K562 (cell line): Measurements from ENCODE around the gene PDZD8. TPM values are rescaled to one million over a fixed set of nuclear protein-coding genes. Genes with fewer than 3 reads are reported as not detected.

Source experiments
- ADNP ChIP-seq: fragments of 200-800 bp; sonication (Bioruptor generic); IDR thresholded peaks from 2 replicates; pipeline ENCODE4 v1.6.1; 2016; ENCODE audit warnings: missing genetic modification characterization, missing compliant biosample characterization
- ATF1 ChIP-seq, 2 experiments: fragments of 450-650 bp in 1 of 2; IDR thresholded peaks; 2 replicates each; pipeline ENCODE4 v1.6.1; 2016; ENCODE audit warnings: missing compliant biosample characterization in 1 of 2, missing genetic modification characterization in 1 of 2
- CBX1 ChIP-seq: sonication (generic); IDR thresholded peaks from 2 replicates; pipeline ENCODE4 v1.6.1; 2016; ENCODE audit warnings: antibody characterized with exemption, low read depth, mild to moderate bottlenecking
- CHD1 ChIP-seq: fragments of 200-600 bp; sonication (generic); IDR thresholded peaks from one replicate; pipeline ENCODE4 v1.6.1; 2012; ENCODE audit warnings: mild to moderate bottlenecking, moderate library complexity, low read length, inconsistent platforms
- DDX20 ChIP-seq: fragments of 450-650 bp; IDR thresholded peaks from 2 replicates; pipeline ENCODE4 v1.6.1; 2016; ENCODE audit warnings: missing genetic modification characterization, low read depth, mild to moderate bottlenecking, missing compliant biosample characterization, moderate library complexity
- ELF2 ChIP-seq: fragments of 250-450 bp; sonication (Bioruptor Pico); IDR thresholded peaks from 2 replicates; pipeline ENCODE4 v1.5.0; 2021; ENCODE audit warnings: mild to moderate bottlenecking
- FOXM1 ChIP-seq, 2 experiments: fragments of 450-650 bp in 1 of 2; sonication (generic) in 1 of 2; formaldehyde crosslinking in 1 of 2; IDR thresholded peaks; 2 replicates each; pipeline versions ENCODE4 v1.6.1 to v1.9.0; 2017 to 2022; ENCODE audit warnings: low read depth in 2 of 2, mild to moderate bottlenecking in 2 of 2, missing genetic modification reagents in 1 of 2, moderate library complexity in 1 of 2
- HDAC8 ChIP-seq: fragments of 450-650 bp; IDR thresholded peaks from 2 replicates; pipeline ENCODE4 v1.6.1; 2016; ENCODE audit warnings: mild to moderate bottlenecking, missing genetic modification characterization, moderate library complexity, missing compliant biosample characterization
- HMGN3 ChIP-seq: IDR thresholded peaks from 2 replicates; pipeline ENCODE4 v1.6.1; 2011; ENCODE audit warnings: borderline replicate concordance, low read depth, mild to moderate bottlenecking, mixed read lengths, low read length; ENCODE audit not compliant: insufficient read length; ENCODE audit errors: extremely low read depth
- KAT8 ChIP-seq: fragments of 450-650 bp; IDR thresholded peaks from 2 replicates; pipeline ENCODE4 v1.6.1; 2016; ENCODE audit warnings: low read depth, mild to moderate bottlenecking
- KDM2B ChIP-seq: fragments of 250-450 bp; sonication (Bioruptor Pico); IDR thresholded peaks from 2 replicates; pipeline ENCODE4 v1.8.0; 2021; ENCODE audit warnings: mild to moderate bottlenecking, moderate library complexity
- MTA3 ChIP-seq: fragments of 450-650 bp; formaldehyde crosslinking; IDR thresholded peaks from 2 replicates; pipeline ENCODE4 v1.6.1; 2017; ENCODE audit warnings: mild to moderate bottlenecking, borderline replicate concordance
- PHF8 ChIP-seq: fragments of 200-600 bp; sonication (generic); IDR thresholded peaks from 2 replicates; pipeline ENCODE4 v1.6.1; 2012; ENCODE audit warnings: mixed run types, mild to moderate bottlenecking, inconsistent platforms, low read length, moderate library complexity, borderline replicate concordance
- POLR2B ChIP-seq: fragments of 450-650 bp; IDR thresholded peaks from 2 replicates; pipeline ENCODE4 v1.6.1; 2018; ENCODE audit warnings: low read depth; ENCODE audit not compliant: partially characterized antibody
- RBM15 ChIP-seq: fragments of 200-400 bp; formaldehyde crosslinking; IDR thresholded peaks from 2 replicates; pipeline ENCODE4 v1.6.1; 2018; ENCODE audit warnings: mild to moderate bottlenecking, low read length, moderate library complexity; ENCODE audit not compliant: insufficient read depth
- SAP30 ChIP-seq: fragments of 200-600 bp; sonication (generic); IDR thresholded peaks from 2 replicates; pipeline ENCODE4 v1.6.1; 2012; ENCODE audit warnings: borderline replicate concordance, low read depth, mild to moderate bottlenecking, moderate library complexity, low read length, control low read depth, inconsistent platforms; ENCODE audit not compliant: insufficient read depth, poor library complexity, severe bottlenecking
- SNIP1 ChIP-seq: fragments of 450-650 bp; IDR thresholded peaks from 2 replicates; pipeline ENCODE4 v1.7.1; 2017; ENCODE audit warnings: low read depth, mild to moderate bottlenecking
- SNRNP70 ChIP-seq: fragments of 200-400 bp; formaldehyde crosslinking; optimal IDR thresholded peaks from 2 replicates; pipeline ENCODE3; 2017; ENCODE audit warnings: low read depth, low read length
- SP1 ChIP-seq: sonication (generic); formaldehyde crosslinking; IDR thresholded peaks from 2 replicates; pipeline ENCODE4 v1.8.1; 2022; ENCODE audit warnings: mild to moderate bottlenecking, missing genetic modification reagents
- TCFL5 ChIP-seq: fragments of 250-450 bp; sonication (Bioruptor Pico); conservative IDR thresholded peaks from 2 replicates; pipeline ENCODE4 v1.6.1; 2021; ENCODE audit warnings: mild to moderate bottlenecking, moderate library complexity, matching md5 sums
- ZC3H4 ChIP-seq: sonication (generic); formaldehyde crosslinking; IDR thresholded peaks from 2 replicates; pipeline ENCODE4 v1.9.0; 2021; ENCODE audit warnings: missing genetic modification reagents, borderline replicate concordance
- ZNF12 ChIP-seq: sonication (generic); formaldehyde crosslinking; IDR thresholded peaks from 2 replicates; pipeline ENCODE4 v1.4.0; 2020; ENCODE audit warnings: mild to moderate bottlenecking, missing genetic modification reagents
- ZNF143 ChIP-seq: sonication (generic); formaldehyde crosslinking; IDR thresholded peaks from 2 replicates; pipeline ENCODE4 v1.9.0; 2022; ENCODE audit warnings: mild to moderate bottlenecking, missing genetic modification reagents
- ZNF197 ChIP-seq: fragments of 200-800 bp; sonication (Bioruptor generic); IDR thresholded peaks from 2 replicates; pipeline ENCODE4 v1.6.1; 2016; ENCODE audit warnings: low read depth, missing genetic modification characterization, missing compliant biosample characterization
- ZNF316 ChIP-seq: fragments of 450-650 bp; IDR thresholded peaks from 2 replicates; pipeline ENCODE4 v1.6.1; 2016
- ZNF57 ChIP-seq: fragments of 450-650 bp; formaldehyde crosslinking; IDR thresholded peaks from 2 replicates; pipeline ENCODE4 v1.4.0; 2020; ENCODE audit warnings: mild to moderate bottlenecking, moderate library complexity
- ZNF584 ChIP-seq: fragments of 200-800 bp; sonication (Bioruptor generic); IDR thresholded peaks from 2 replicates; pipeline ENCODE4 v1.6.1; 2016; ENCODE audit warnings: low read depth, mild to moderate bottlenecking, missing genetic modification characterization, missing compliant biosample characterization
- ZNF696 ChIP-seq: fragments of 250-450 bp; sonication (Bioruptor Pico); conservative IDR thresholded peaks from 2 replicates; pipeline ENCODE4 v1.4.0; 2020; ENCODE audit warnings: mild to moderate bottlenecking, moderate library complexity
- ZNF77 ChIP-seq: fragments of 250-450 bp; sonication (Bioruptor Pico); IDR thresholded peaks from 2 replicates; pipeline ENCODE4 v1.5.0; 2020
- polyA plus RNA-seq, 8 experiments: library from polyadenylated mRNA; depleted of rRNA in 4 of 8; stranded (reverse) in 5 of 8; unstranded in 3 of 8; fragments of >200 nt; fragmentation: Nextera tagmentation in 2 of 8; fragmentation: Illumina TruSeq in 1 of 8; extraction: Ambion mirVana in 2 of 8; extraction: Trizol in 1 of 8; gene quantifications; 2 replicates each; pipeline versions ENCODE4 v1.2.1 to v1.2.3, GENCODE V29; 2011 to 2014; ENCODE audit warnings: inconsistent platforms in 1 of 8, missing spikeins in 1 of 8
- total RNA-seq, 7 experiments: library from RNA; depleted of rRNA in 6 of 7; stranded (reverse); fragments of >200 nt in 6 of 7; fragmentation: Illumina TruSeq in 2 of 7; extraction: Trizol in 2 of 7; gene quantifications; 2 replicates each; pipeline versions ENCODE4 v1.2.1 to v1.2.3, GENCODE V29; 2011 to 2021; ENCODE audit warnings: low replicate concordance in 1 of 7
- TF ChIP-seq, protein P1 (sequence below): sonication (generic); formaldehyde crosslinking; IDR thresholded peaks from 2 replicates; pipeline ENCODE4 v1.8.0; 2022; ENCODE audit warnings: missing genetic modification reagents, mild to moderate bottlenecking, moderate library complexity, borderline replicate concordance

Gene PDZD8
- total and polyA plus RNA-seq, 9 of the 15 experiments (the other 6 are each of a cell fraction or from before 2014, with no cell fraction given), result 5.5 to 53.4 (median 36.8) TPM

DNA sequence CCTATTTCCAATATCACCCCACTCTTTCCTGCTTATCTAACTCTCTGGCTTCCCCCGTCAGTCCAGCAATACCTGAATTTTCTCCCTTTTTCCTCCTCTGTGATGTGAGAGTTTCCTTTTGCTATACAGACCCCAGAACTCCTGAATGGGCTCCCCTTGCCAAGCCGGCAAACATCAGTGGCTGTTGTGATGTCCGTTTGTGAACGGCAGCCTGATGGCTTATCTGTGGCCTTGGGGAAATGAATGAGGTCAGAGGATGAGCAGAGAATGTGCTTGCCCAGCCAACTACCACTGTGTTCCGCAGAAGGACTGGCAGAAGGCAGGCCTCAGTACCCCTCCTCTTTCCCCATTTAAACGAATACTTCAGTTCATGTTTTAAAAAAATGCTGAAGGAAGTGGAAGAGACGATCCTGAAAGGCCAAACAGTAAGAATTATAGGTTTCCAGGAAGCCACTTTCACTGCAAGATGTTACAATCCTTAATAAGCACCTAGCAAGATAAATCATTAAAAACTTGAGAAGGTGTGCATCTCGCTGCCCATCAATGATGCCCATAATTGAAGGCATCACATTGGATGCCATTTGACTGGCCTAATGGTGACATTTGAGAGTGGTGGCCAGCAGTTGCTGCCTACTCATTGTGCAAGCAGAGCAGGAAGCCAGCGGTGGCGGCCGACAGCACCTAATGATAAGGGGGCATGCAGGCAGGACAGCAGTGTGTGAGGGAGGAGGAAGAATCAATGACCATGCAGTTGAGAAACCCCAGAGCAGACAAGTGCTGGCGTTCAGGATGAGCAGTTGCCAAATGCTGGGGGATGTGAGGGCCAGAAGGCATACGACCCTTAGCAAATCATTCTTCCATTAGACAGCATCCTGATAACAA lies 102.8 kb downstream of the PDZD8 start (continued):
- TF ChIP-seq ZNF696 (CRISPR knock-in tag), result no peak
- no peak for TF ChIP-seq RBM15
- TF ChIP-seq, protein P1, sequence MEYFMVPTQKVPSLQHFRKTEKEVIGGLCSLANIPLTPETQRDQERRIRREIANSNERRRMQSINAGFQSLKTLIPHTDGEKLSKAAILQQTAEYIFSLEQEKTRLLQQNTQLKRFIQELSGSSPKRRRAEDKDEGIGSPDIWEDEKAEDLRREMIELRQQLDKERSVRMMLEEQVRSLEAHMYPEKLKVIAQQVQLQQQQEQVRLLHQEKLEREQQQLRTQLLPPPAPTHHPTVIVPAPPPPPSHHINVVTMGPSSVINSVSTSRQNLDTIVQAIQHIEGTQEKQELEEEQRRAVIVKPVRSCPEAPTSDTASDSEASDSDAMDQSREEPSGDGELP (CRISPR knock-in tag), result peak; percentile 37; the same call in 1 of the 2 replicates
- no peak for TF ChIP-seq ZNF143
- TF ChIP-seq DDX20, result no peak
- no peak for TF ChIP-seq ZNF584 (CRISPR knock-in tag)
- no peak for TF ChIP-seq PHF8
- no peak for TF ChIP-seq SNIP1
- TF ChIP-seq CBX1, result no peak
- no peak for TF ChIP-seq MTA3
- no peak for TF ChIP-seq ELF2 (CRISPR knock-in tag)
- no peak; the same call in 1 of the 2 replicates for TF ChIP-seq ZNF197 (CRISPR knock-in tag)
- no peak for TF ChIP-seq KAT8
- no peak for TF ChIP-seq SP1 (CRISPR knock-in tag)
- TF ChIP-seq ZNF77, result no peak
- TF ChIP-seq ZC3H4 (CRISPR knock-in tag), result no peak
- TF ChIP-seq FOXM1 (IDR thresholded peaks at IDR 0.05; ENCODE audit: low read depth), result no peak
- no peak for TF ChIP-seq FOXM1 (CRISPR knock-in tag; IDR thresholded peaks at IDR 0.05; ENCODE audit: low read depth)
- no peak for TF ChIP-seq ATF1 (CRISPR knock-in tag; IDR thresholded peaks at IDR 0.05)
- peak; percentile 23; the same call in 1 of the 2 replicates for TF ChIP-seq ATF1 (tag; IDR thresholded peaks at IDR 0.05)
- TF ChIP-seq ZNF316, result 0 out of 2 replicates have a peak, but pooled peaks have one; percentile 6
- no peak for TF ChIP-seq SNRNP70
- no peak for TF ChIP-seq HMGN3
- no peak for TF ChIP-seq ADNP (tag)
- TF ChIP-seq TCFL5 (CRISPR knock-in tag), result no peak
- no peak for TF ChIP-seq KDM2B (CRISPR knock-in tag)
- no peak for TF ChIP-seq SAP30
- TF ChIP-seq ZNF57 (CRISPR knock-in tag), result no peak
- no peak for TF ChIP-seq CHD1
- TF ChIP-seq ZNF12, result no peak
- no peak for TF ChIP-seq POLR2B
- no peak for TF ChIP-seq HDAC8
